GM18508 (cell line): ENCODE results near the gene PRX.
"Not testable (repeated sequence)": the region's sequence is repeated elsewhere in the genome, so short reads cannot be mapped to it uniquely, and the experiment has no call there.

ENCODE experiments used
- ATAC-seq: cut with Tn5 transposase; IDR thresholded peaks from one replicate; pipeline ENCODE4 v1.9.1; 2021; ENCODE audit warnings: moderate number of reproducible peaks; ENCODE audit not compliant: insufficient read depth, unreplicated experiment

The PRX gene

GRCh38 chr19:40418040-40418439, 4.9 kb upstream of the PRX start:
- no peak for ATAC-seq

- ATAC-seq, result no peak
Measured at GRCh38 chr19:40417643-40417981, 4.4 kb upstream of the PRX start.

- no peak for ATAC-seq
Measured at GRCh38 chr19:40416918-40417642, 3.9 kb upstream of the PRX start.

GRCh38 chr19:40415768-40416167, 2.6 kb upstream of the PRX start:
- no peak for ATAC-seq

GRCh38 chr19:40414542-40415535, 1.7 kb upstream of the PRX start:
- ATAC-seq, result no peak

- no peak for ATAC-seq
Measured at GRCh38 chr19:40412866-40413265, 312 bp downstream of the PRX start.

GRCh38 chr19:40411958-40412499, 1.1 kb downstream of the PRX start:
- no peak for ATAC-seq

- no peak for ATAC-seq
Measured at GRCh38 chr19:40411125-40411842, 1.9 kb downstream of the PRX start.

GRCh38 chr19:40410030-40410389, 3.2 kb downstream of the PRX start:
- no peak for ATAC-seq

GRCh38 chr19:40408598-40408925, 4.6 kb downstream of the PRX start:
- not testable (repeated sequence) for ATAC-seq

GRCh38 chr19:40407714-40408597, 5.2 kb downstream of the PRX start:
- ATAC-seq, result no peak

GRCh38 chr19:40403262-40403984, 9.8 kb downstream of the PRX start:
- ATAC-seq, result no peak

- no peak for ATAC-seq
Measured at GRCh38 chr19:40400559-40400958, 12.6 kb downstream of the PRX start.

GRCh38 chr19:40398417-40399131, 14.6 kb downstream of the PRX start:
- ATAC-seq, result no peak

- ATAC-seq, result no peak
Measured at GRCh38 chr19:40397568-40397906, 15.6 kb downstream of the PRX start.

GRCh38 chr19:40396886-40397567, 16.2 kb downstream of the PRX start:
- no peak for ATAC-seq

- no peak for ATAC-seq
Measured at GRCh38 chr19:40395956-40396355, 17.2 kb downstream of the PRX start.

- ATAC-seq, result no peak
Measured at GRCh38 chr19:40394816-40395210, 18.4 kb downstream of the PRX start.
